ENCODE data around the gene TMEM138. TPM values are rescaled to one million over a fixed set of nuclear protein-coding genes. Genes with fewer than 3 reads are reported as not detected.
"Not testable (repeated sequence)": the region's sequence is repeated elsewhere in the genome, so short reads cannot be mapped to it uniquely, and the experiment has no call there.

TMEM138 gene
- total RNA-seq, 1 experiment from 2014 or later = 10.8 TPM

DNA sequence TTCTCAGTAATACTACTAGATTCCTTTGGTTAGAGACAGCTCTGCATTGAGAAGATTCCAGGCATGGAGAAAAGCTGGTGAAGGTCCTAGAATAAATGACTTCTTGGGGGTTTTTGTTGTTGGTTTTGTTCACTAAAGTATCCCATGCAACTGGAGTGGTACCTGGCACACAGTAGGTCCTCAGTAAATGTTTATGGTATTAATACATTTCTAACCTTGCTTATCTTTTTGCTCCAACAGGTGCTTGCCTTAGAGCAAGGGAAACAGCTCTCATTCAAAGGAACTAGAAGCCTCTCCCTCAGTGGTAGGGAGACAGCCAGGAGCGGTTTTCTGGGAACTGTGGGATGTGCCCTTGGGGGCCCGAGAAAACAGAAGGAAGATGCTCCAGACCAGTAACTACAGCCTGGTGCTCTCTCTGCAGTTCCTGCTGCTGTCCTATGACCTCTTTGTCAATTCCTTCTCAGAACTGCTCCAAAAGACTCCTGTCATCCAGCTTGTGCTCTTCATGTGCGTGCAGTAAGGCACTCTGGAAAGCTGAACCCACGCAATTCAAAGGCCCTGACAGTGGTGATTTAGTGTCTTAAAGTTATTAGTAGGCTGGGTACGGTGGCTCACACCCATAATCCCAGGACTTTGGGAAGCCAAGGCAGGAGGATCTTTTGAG is 2.0 kb downstream of the TMEM138 start:
- no peak for DNase-seq (ENCODE audit: low spot score)

DNA sequence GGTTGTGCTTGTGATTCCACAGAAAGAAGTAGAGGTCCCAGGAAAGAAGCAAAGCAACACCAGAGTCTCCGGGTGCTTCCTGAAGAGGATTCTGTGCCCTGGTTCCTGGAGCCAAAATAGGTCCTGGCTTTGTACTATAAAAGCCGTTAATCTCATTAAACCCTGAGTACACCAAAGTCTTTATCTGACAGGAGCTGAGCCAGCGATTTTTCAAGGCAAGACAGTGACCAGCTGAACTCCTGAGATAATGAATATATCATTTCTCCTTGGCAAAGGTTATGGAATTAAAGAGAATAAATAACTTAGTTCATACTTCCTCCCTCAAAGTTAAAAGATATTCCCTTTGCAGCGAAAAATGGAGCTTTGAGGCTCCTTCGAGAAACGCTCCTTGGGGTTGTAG is 5.2 kb downstream of the TMEM138 start:
- no peak for DNase-seq (ENCODE audit: low spot score)

DNA sequence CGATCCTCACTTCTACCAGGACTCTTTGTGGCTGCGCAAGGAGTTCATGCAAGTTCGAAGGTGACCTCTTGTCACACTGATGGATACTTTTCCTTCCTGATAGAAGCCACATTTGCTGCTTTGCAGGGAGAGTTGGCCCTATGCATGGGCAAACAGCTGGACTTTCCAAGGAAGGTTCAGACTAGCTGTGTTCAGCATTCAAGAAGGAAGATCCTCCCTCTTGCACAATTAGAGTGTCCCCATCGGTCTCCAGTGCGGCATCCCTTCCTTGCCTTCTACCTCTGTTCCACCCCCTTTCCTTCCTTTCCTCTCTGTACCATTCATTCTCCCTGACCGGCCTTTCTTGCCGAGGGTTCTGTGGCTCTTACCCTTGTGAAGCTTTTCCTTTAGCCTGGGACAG is 6.5 kb downstream of the TMEM138 start:
- no peak for DNase-seq (ENCODE audit: low spot score)

DNA sequence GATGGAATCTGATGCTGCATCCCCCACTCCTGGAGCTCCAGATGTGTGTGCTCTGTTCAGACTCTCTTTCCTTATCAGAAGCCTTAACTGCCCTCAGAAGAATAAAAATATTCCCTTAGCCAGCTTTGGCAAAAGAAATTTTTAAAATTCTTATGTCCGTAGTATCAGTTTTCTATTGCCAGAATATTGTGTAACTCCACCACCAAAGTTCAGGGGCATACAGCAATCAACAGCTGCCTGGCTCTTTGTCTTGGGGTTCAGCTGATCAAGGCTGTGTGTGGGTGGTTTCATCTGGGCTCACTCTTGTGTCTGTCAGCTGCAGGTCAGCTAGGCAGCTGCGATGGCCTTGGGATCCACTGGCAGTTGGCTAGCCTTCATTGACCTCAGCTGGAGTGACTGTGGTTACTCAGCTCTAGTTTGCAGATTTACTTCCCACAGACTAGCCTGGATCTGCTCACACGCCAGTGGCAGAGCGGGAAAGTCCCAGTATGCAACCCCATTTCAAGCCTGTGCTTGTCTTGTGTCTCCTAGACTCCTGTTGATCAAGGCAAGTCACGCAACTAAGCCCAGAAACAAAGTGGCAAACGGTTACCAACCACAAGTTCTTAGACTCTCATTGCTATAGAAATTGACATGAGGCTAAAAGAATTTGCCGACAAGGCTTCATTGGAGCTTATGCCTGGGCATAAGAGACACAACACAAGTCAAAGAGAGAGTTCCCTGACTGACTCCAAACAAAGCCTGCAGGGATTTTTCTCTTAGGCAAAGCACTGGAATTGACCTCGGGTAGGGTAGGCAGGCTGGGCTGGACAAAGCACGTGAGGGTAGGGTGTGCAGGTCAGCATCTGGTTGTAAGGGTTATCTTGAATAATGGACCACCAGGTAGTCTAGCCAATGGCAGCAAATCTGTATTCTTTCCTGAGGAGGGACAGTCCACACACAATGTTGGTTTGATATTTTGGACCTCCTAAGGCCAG is 7.5 kb downstream of the TMEM138 start:
- DNase-seq (ENCODE audit: low spot score) = no peak

DNA sequence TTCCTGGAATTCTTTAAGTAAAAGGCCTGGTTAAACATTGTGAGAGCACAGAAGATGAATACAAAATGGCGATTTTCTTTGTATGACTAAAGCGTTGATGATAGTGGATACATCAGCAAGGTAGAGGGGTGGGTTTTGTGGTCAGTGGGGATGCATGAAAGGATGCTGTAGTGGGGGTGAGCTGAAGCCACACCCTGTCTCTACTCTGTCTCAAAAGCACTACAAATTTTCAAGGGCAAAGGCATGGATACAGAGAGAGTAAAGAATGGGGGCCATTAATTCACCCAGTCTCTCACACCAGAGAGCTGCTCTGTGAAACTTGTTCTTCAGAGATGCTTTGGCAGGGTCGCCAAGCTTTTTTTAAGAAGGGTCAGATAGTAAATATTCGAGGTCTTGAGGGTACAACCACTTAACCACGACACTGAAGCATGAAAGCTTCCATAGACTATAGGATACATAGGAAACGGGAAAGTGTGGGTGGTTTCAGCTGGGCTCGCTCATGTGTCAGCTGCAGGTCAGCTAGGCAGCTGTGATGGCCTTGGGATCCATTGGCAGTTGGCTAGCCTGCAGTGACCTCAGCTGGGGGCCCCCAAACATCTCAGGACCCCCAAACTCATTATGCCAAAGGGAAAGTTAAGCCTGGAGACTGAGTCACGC is 8.3 kb downstream of the TMEM138 start:
- DNase-seq (ENCODE audit: low spot score) = no peak

DNA sequence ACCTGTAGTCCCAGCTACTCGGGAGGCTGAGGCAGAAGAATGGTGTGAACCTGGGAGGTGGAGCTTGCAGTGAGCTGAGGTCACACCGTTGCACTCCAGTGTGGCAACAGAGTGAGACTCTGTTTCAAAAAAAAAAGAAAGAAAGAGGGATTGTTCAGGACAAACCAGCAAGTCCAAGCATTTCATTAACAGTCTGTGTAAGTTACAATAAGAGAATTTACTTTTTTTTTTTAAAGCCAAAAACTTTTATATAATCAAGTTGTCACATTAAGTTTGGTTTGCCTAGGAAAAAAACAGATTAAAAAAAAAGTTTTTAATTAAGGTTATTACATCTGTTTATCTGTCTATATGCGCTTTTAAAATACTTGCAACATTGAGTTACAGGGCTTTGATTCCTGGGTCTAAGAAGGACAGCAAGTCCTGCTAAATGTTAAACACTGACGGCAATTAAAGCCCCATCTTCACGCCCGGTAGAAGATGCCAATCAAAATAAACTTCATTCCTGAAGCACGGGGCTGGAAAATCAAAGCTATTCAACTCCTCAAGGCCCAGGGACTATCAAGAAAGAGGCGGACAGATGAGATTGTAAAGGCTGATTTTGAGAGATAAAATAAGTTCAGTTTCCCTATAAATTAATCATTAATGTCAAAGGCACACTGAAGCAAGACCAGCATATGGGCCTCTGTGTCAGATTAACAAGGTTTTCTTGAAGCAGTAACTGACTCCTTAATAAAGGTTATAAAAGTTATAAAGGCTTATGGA is 10.7 kb downstream of the TMEM138 start:
- DNase-seq (ENCODE audit: low spot score) = no peak

DNA sequence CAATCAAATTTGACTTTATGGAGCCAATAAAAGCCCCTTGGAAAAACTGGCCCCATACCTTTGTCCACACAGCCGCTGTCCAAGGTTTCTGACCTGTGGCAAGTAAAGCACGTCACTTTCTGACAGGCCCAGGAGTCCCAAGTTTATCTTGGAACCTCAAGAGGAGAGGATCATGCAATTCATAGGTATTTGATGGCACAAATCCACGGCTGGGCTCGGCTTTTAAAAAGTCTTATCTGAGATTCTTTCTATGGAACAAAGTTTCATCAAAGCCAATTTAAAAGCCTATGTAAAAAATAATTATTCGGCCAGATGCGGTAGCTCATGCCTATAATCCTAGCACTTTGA is 13.6 kb downstream of the TMEM138 start:
- DNase-seq (ENCODE audit: low spot score) = no peak

DNA sequence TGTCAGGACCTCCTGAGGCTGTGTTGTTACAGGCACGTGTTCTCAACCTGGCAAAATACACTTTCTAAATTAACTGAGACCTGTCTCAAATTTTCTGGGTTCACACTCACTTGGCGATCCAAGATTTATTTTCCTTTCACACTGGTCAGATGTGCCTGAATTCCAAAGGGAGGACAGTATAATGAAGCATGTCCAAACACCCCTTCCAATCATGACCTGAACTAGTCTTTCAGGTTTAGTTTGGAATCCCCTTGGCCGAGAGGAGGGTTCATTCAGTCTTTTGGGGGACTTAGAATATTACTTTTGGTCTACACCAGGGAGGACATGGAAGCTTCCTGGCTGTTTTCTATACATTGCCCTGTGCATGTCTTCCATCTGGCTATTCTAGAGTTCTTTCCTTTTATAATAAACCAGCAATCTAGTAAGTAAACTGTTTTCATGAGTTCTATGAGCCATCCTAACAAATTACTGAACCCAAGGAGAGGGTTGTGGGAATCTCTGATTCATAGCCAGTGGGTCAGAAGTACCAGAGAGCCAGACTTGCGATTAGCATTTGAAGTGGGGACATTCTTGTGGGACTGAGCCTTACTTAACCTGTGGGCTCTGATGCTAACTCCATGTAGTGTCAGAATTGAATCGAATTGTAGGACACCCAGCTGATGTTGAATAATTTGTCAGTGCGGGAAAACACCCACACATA is 15.4 kb downstream of the TMEM138 start:
- no peak for DNase-seq (ENCODE audit: low spot score)

DNA sequence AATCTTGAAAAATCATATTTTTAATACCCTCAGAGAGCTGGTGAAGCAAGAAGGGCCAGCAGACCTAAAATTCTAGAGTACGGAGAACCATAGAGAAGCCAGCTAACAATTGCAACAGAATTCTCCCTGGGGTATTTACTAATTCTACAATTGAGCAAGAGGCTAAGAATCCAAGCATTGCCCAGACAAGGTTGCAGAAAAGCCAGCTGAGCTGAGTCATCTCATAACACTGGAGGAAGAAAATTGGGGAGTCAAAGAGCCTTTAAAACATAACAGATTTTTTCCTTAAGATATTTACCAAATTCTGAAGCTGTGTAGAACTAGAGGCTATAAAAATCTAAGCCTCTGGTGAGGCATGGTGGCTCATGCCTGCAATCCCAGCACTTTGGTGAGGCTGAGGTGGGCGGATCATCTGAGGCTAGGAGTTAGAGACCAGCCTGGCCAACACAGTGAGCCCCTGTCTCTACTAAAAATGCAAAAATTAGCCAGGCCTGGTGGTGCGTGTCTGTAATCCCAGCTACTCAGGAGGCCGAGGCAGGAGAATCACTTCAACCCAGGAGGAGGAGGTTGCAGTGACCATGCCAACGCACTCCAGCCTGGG is 16.6 kb downstream of the TMEM138 start:
- peak; percentile 62 for DNase-seq (ENCODE audit: low spot score)

DNA sequence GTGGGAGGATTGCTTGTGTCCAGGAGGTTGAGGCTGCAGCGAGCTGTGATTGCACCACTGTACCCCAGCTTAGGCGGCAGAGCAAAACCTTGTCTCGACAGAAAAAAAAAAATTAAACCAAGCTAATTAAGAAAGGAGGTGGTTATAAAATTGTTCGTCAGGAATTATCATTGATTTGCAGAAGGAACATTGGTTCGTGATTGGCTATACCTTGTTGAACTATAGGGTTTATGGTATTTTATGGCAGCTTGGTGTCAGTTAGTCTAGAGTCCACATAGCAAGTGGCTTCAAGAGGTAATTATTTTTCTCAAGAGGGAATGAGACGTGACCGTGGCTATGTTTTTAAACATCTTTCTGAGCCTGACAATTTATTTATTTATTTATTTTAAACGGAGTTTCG is 18.7 kb downstream of the TMEM138 start:
- DNase-seq (ENCODE audit: low spot score) = no peak

DNA sequence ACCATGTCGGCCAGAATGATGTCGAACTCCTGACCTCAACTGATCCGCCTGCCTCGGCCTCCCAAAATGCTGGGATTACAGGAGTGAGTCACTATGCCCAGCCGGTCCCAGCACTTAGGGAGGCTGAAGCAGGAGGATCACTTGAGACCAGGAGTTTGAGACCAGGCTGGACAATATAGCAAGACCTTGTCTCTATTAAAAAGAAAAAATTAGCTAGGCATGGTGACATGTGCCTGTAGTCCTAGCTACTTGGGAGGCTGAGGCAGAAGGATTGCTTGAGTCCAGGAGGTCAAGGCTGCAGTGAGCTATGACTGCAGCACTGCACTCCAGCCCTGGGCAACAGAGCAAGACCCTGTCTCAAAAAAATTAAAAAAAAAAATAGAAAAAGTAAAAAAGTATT is 21.7 kb downstream of the TMEM138 start:
- DNase-seq (ENCODE audit: low spot score) = not testable (repeated sequence)

DNA sequence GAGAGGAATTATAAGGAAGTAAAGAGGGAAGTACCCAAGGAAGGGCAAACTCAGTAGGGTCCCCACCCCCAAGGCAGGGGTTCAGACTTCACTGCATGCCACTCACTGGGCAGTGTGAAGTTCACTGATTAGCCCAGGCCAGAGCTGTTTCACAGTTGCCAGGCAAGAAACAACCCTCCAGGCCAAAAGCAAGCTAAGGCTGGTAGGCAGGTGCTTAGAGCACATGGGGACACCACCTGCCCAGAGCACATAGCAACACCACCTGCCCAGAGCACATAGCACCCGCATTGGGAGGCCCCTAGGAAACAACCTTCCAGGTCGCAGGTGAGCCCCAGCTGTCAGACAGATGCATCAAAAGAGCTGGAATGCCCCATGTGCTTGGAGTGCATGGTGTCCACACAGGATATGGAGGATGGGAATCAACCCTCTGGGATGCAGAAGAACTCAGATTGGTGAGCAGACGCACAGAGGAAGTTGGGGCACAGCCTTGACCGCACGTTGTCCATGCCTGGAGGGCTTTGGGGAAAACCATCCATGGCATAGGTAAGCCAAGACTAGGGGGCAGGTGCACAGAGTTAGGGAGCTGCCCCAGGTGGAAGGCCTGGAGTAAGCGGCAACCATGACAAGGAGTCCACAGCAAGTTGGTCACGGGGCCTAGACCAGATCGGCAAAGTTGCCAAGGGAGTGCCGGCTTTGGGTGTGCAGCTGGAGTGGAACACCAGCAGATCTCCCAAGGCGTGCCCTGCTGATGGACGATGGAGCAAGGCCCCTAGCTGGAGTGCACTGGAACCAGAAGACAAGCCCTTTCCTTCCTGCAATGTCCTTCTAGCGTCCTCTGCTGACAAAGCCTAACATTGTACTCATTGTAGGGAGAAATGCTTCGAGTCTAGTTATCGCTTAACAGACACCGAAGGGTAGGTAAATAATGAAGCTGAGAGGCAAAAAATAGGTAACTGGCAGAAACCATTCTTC is 22.4 kb downstream of the TMEM138 start:
- DNase-seq (ENCODE audit: low spot score) = no peak

DNA sequence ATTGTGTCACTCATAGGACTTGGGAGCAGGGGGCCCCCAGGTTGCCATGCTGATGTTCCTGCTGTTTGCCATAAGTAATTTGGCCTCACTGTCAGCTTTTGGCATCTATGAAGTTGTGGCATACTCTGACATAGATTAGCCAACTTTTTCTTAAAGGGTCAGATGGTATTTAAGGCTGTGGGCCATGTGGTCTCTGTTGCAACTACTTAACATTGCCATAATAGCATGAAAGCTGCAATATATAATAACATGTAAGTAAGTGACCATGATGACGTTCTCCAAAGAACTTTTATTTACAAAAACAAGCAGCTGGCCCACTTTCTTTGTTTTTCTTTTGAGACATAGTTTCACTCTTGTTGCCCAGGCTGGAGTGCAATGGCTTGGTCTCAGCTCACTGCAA is 28.0 kb downstream of the TMEM138 start:
- no peak for DNase-seq (ENCODE audit: low spot score)

DNA sequence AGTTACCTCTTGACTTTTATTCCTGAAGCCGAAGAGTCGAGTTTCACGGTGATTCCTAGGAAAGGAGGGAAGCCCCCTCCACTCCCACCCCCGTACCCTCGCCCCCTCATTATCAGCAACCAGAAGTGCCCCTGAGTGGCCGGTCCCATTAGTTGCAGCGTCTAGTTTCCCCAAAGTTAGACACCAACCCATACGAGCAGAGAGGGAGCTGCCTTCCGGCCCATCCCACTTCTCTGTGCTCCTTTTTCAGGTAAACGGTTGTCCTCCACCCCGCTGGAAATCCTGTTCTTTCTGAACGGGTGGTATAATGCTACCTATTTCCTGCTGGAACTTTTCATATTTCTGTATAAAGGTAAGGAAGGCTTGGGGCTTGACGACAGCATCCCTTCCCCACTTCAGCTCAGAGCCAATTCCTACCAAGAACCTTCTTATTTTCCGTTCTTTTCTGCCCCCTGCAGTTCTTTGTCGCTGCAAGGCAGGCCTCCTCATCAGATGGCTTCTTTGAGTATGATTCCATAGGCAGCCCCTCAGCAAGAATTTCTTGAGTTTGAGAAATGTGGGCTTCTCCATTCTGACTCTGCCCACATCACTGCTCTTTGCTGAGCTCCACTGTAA is 30.9 kb downstream of the TMEM138 start:
- DNase-seq (ENCODE audit: low spot score) = no peak

DNA sequence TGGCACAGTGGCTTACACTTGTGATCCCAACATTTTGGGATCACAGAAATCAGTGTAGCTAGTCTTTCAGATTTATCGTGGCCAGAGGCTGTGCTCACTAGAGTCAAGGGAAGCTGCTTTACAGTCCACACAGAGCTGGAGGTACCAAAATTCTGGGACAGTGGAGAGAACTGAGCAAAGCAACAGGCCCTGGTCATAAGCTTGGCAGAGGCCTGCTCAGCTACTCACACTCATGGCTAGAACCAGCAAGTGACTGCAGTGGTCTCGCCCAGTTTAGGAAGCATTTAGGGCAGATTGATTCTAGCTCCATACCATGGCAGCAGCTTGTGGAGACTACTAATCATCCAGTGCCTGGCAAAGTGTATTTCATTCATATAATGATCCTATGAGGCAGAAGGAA is 39.0 kb downstream of the TMEM138 start:
- DNase-seq (ENCODE audit: low spot score) = no peak

DNA sequence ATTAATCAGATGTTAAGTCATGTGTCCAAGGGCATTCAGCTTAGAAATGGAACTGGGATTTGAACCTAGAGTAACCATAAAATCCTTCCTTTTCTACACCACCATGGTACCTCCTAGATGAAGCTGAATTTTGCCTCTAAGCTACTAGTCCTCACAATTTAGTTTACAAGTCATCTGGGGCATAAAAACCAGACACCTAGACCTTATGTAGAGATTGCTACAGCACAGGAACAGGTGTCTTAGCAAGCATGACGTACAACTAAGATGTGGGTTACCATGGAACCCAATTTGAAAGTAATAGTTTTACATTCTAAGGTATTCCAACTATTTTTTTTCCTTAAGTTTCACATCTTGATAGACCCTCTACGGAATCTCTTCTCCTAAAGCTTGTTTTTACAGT is 39.4 kb downstream of the TMEM138 start:
- DNase-seq (ENCODE audit: low spot score) = no peak

DNA sequence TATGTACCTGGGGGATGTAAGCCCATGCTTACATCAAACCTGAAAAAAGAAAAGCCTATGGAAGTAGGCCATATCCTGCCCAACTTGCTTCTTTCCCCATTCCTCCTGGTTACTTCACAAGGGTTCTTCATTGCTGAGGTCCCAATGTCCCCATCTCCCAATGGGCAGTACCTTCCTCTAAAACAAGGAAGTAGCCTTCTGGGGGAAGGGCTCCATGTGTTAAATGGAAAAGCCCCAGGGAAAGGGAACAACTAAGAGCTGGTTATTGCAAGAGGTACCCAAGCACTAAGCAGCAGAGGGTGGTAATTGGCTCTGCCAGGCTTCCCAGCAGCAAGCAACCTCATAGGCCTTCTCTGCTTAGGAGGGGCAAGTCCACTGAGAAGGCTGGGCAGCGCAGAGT is 41.5 kb downstream of the TMEM138 start:
- DNase-seq (ENCODE audit: low spot score) = no peak

DNA sequence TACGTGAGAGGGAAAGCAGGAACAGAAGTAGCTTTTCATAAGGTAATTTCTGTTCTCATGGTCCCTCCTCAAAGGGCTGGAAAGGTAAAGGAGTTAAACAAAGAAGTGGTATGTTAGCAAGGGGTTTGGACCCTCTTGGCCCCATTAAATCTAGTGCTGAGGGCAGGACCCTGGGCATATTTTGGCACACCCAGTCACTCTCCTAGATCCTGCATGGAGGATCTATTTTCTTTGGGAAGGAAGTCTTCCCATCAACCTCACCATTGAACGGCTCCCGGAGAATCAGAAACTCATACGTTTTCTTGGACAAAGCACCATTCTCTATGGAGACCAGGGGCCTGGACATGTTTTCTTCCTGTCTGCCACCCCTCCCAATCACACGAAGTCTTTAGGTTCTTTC is 41.9 kb downstream of the TMEM138 start:
- no peak for DNase-seq (ENCODE audit: low spot score)

DNA sequence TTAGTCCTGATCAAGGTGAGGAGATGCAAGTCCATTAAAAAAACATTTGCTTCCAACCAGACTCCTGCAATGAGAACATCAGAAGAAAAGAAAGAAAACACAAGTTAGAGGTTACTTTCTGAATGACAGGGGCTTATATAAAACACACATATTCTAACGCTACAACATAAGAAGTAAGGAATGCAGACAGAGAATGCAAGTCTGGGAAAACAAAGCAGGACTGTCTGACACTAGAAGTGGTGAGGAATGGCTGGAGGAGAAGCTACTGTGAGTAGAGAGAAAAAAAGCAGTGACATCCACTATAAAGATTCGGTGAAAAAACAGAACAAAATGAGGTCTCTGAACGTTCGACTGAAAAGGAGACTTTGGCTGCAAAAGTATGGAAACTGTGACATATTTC is 42.5 kb downstream of the TMEM138 start:
- no peak for DNase-seq (ENCODE audit: low spot score)
